GM19395 (cell line): Measurements from ENCODE around the gene XPO6.

ENCODE experiments used
- ATAC-seq: cut with Tn5 transposase; IDR thresholded peaks from one replicate; pipeline ENCODE4 v1.9.1; 2021; ENCODE audit warnings: mild to moderate bottlenecking, moderate library complexity; ENCODE audit not compliant: unreplicated experiment

The XPO6 gene

GRCh38 chr16:28210979-28211588 is 681 bp downstream of the XPO6 start:
- ATAC-seq: no peak

GRCh38 chr16:28210264-28210663 is 1.5 kb downstream of the XPO6 start:
- no peak for ATAC-seq

GRCh38 chr16:28208824-28209223 is 2.9 kb downstream of the XPO6 start:
- no peak for ATAC-seq

GRCh38 chr16:28208131-28208530 is 3.6 kb downstream of the XPO6 start:
- ATAC-seq: no peak

- no peak for ATAC-seq
These were observed 4.4 kb downstream of the XPO6 start for GRCh38 chr16:28207399-28207798.

GRCh38 chr16:28205974-28206373 is 5.8 kb downstream of the XPO6 start:
- ATAC-seq: no peak

- no peak for ATAC-seq
These were observed 6.5 kb downstream of the XPO6 start for GRCh38 chr16:28205117-28205899.

GRCh38 chr16:28204622-28205021 is 7.1 kb downstream of the XPO6 start:
- ATAC-seq: no peak

- no peak for ATAC-seq
These were observed 7.6 kb downstream of the XPO6 start for GRCh38 chr16:28204204-28204603.

GRCh38 chr16:28202147-28202746 is 9.5 kb downstream of the XPO6 start:
- ATAC-seq: no peak

- no peak for ATAC-seq
These were observed 11.1 kb downstream of the XPO6 start for GRCh38 chr16:28200661-28201060.

- no peak for ATAC-seq
These were observed 15.3 kb downstream of the XPO6 start for GRCh38 chr16:28196387-28196987.

GRCh38 chr16:28195859-28196258 is 15.9 kb downstream of the XPO6 start:
- ATAC-seq: no peak

- ATAC-seq: peak; percentile 39
These were observed 18.0 kb downstream of the XPO6 start for GRCh38 chr16:28193530-28194423.

- ATAC-seq: peak; percentile 61
These were observed 18.8 kb downstream of the XPO6 start for GRCh38 chr16:28192806-28193529.

GRCh38 chr16:28191364-28191960 is 20.3 kb downstream of the XPO6 start:
- ATAC-seq: no peak

GRCh38 chr16:28189245-28189644 is 22.5 kb downstream of the XPO6 start:
- ATAC-seq: no peak

GRCh38 chr16:28188085-28188916 is 23.5 kb downstream of the XPO6 start:
- peak; percentile 71 for ATAC-seq

GRCh38 chr16:28187595-28188004 is 24.2 kb downstream of the XPO6 start:
- ATAC-seq: peak; percentile 40
